ENCODE data around the gene RIMS3. TPM values are rescaled to one million over a fixed set of nuclear protein-coding genes. Genes with fewer than 3 reads are reported as not detected.
"Not testable (repeated sequence)": the region's sequence is repeated elsewhere in the genome, so short reads cannot be mapped to it uniquely, and the experiment has no call there.

Gene RIMS3
- total RNA-seq, 1 experiment from 2014 or later = 13.7 TPM

DNA sequence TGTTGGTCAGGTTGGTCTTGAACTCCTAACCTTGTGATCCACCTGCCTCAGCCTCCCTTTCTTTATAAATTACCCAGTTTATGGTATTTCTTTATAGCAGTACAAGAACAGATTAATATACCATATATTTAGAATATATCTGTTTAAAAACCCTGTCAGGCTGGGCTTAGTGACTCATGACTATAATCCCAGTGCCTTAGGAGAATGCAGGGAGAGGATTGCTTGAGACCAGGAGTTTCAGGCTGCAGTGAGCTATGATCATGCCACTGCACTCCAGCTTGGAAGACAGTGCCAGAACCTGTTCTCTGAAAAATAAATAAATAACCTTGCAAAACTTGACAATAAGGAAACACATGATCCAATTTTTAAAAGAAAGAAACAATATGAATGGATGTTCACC is 90.1 kb downstream of the RIMS3 start:
- Histone ChIP-seq H3K79me2 (ENCODE audit: insufficient read depth, low read length) (no peaks in the 10 kb centered on the region), H2AFZ (ENCODE audit: low read length) (no peak overlapping the region), H3K56ac (ENCODE audit: insufficient read length, low read depth, low read length) (no peak overlapping the region), H3K18ac (ENCODE audit: insufficient read length, low read depth, low read length) (no peak overlapping the region), H3K23me2 (ENCODE audit: insufficient read length, low read depth, low read length, poor library complexity, severe bottlenecking) (no peaks in the 10 kb centered on the region), H4K20me1 (ENCODE audit: control insufficient read depth, insufficient read depth, insufficient read length) (no peaks in the 10 kb centered on the region), H3T11ph (ENCODE audit: low read length) (no peak overlapping the region), H3K4me2 (ENCODE audit: insufficient read depth, insufficient read length, low read length) (no peak overlapping the region), H3K79me1 (ENCODE audit: insufficient read depth, low read depth, low read length, poor library complexity, severe bottlenecking) (no peaks in the 10 kb centered on the region), H4K8ac (replicated peaks; ENCODE audit: insufficient read length, low read depth, low read length) (no peak overlapping the region), H3K27me3 (ENCODE audit: insufficient read depth, low read length) (no peaks in the 10 kb centered on the region), H3K14ac (ENCODE audit: insufficient read depth, low read length) (no peak overlapping the region), H3K4ac (ENCODE audit: low read depth, low read length) (no peak overlapping the region), H3K4me1 (ENCODE audit: insufficient read depth, low read length) (no peaks in the 10 kb centered on the region), H2BK15ac (ENCODE audit: low read depth, low read length) (no peak overlapping the region), H2BK20ac (ENCODE audit: low read depth, low read length, poor library complexity, severe bottlenecking) (no peak overlapping the region), H2BK12ac (ENCODE audit: insufficient read length, low read depth, low read length) (no peak overlapping the region), H2AK5ac (ENCODE audit: insufficient read length, low read length) (no peak overlapping the region), H4K5ac (ENCODE audit: insufficient read length, low read depth, low read length) (no peak overlapping the region), H2BK5ac (ENCODE audit: insufficient read length, low read length) (no peak overlapping the region), H2BK120ac (ENCODE audit: low read depth, low read length, poor library complexity, severe bottlenecking) (no peak overlapping the region), H3K9me3 (ENCODE audit: control insufficient read depth, low read depth, low read length) (no peaks in the 10 kb centered on the region), H3K27ac (ENCODE audit: insufficient read length, low read depth, low read length) (no peak overlapping the region), H3K23ac (ENCODE audit: insufficient read length, low read depth, low read length) (no peak overlapping the region), H3K9ac (ENCODE audit: extremely low read depth, insufficient read length, low read length) (no peak overlapping the region), H4K91ac (ENCODE audit: insufficient read length, low read depth, low read length) (no peak overlapping the region)
- no peak overlapping the region for H3K27ac Mint-ChIP-seq
- H3K9me3 Mint-ChIP-seq = peaks cover 0 to 8% of the 10 kb centered on the region in 2 experiments; a peak in 4 of 5 replicates
- no peaks in the 10 kb centered on the region for H3K27me3 Mint-ChIP-seq (ENCODE audit: low read depth)
- no peak for DNase-seq
- no peak overlapping the region for H3K4me3 Mint-ChIP-seq
- TF ChIP-seq, protein P1, sequence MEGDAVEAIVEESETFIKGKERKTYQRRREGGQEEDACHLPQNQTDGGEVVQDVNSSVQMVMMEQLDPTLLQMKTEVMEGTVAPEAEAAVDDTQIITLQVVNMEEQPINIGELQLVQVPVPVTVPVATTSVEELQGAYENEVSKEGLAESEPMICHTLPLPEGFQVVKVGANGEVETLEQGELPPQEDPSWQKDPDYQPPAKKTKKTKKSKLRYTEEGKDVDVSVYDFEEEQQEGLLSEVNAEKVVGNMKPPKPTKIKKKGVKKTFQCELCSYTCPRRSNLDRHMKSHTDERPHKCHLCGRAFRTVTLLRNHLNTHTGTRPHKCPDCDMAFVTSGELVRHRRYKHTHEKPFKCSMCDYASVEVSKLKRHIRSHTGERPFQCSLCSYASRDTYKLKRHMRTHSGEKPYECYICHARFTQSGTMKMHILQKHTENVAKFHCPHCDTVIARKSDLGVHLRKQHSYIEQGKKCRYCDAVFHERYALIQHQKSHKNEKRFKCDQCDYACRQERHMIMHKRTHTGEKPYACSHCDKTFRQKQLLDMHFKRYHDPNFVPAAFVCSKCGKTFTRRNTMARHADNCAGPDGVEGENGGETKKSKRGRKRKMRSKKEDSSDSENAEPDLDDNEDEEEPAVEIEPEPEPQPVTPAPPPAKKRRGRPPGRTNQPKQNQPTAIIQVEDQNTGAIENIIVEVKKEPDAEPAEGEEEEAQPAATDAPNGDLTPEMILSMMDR (conservative IDR thresholded peaks at IDR 0.05) = no peak
- H3K4me1 Mint-ChIP-seq = peaks cover 2 to 7% of the 10 kb centered on the region in 2 experiments
- H3K36me3 Mint-ChIP-seq (ENCODE audit: insufficient read depth in 1 of 3, low read depth in 3 of 3) = no peaks in the 10 kb centered on the region; a peak in 1 of 7 replicates

DNA sequence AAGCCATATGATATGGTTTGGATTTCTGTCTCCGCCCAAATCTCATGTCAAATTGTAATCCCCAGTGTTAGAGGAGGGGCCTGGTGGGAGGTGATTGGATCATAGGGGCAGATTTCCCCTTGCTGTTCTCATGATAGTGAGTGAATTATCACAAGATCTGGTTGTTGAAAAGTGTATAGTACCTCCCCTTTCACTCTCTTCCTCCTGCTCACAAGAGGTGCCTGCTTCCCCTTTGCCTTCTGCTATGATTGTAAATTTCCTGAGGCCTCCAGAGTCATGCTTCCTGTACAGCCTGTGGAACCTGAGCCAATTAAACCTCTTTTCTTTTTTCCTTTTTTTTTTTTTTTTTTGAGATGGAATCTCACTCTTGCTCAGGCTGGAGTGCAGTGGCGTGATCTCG is 90.7 kb downstream of the RIMS3 start:
- H3T11ph ChIP-seq (ENCODE audit: low read length); H2BK120ac ChIP-seq (ENCODE audit: low read depth, low read length, poor library complexity, severe bottlenecking); H3K27ac ChIP-seq (ENCODE audit: insufficient read length, low read depth, low read length); H3K27me3 Mint-ChIP-seq (ENCODE audit: low read depth); H3K79me2 ChIP-seq (ENCODE audit: insufficient read depth, low read length); H4K91ac ChIP-seq (ENCODE audit: insufficient read length, low read depth, low read length); H2BK15ac ChIP-seq (ENCODE audit: low read depth, low read length); H3K18ac ChIP-seq (ENCODE audit: insufficient read length, low read depth, low read length); H3K9me3 ChIP-seq (ENCODE audit: control insufficient read depth, low read depth, low read length); H3K79me1 ChIP-seq (ENCODE audit: insufficient read depth, low read depth, low read length, poor library complexity, severe bottlenecking); DNase-seq; H2BK5ac ChIP-seq (ENCODE audit: insufficient read length, low read length); H3K9ac ChIP-seq (ENCODE audit: extremely low read depth, insufficient read length, low read length); H3K4me1 ChIP-seq (ENCODE audit: insufficient read depth, low read length); H3K23ac ChIP-seq (ENCODE audit: insufficient read length, low read depth, low read length); H2BK12ac ChIP-seq (ENCODE audit: insufficient read length, low read depth, low read length); H3K36me3 Mint-ChIP-seq (ENCODE audit: insufficient read depth in 1 of 3, low read depth in 3 of 3); H2AK5ac ChIP-seq (ENCODE audit: insufficient read length, low read length); H3K4me3 Mint-ChIP-seq; H3K4me1 Mint-ChIP-seq; H3K56ac ChIP-seq (ENCODE audit: insufficient read length, low read depth, low read length); H3K14ac ChIP-seq (ENCODE audit: insufficient read depth, low read length); H3K23me2 ChIP-seq (ENCODE audit: insufficient read length, low read depth, low read length, poor library complexity, severe bottlenecking); H3K27me3 ChIP-seq (ENCODE audit: insufficient read depth, low read length); H4K8ac ChIP-seq (replicated peaks; ENCODE audit: insufficient read length, low read depth, low read length); H2AFZ ChIP-seq (ENCODE audit: low read length); H4K5ac ChIP-seq (ENCODE audit: insufficient read length, low read depth, low read length); H3K27ac Mint-ChIP-seq; H2BK20ac ChIP-seq (ENCODE audit: low read depth, low read length, poor library complexity, severe bottlenecking); H3K4ac ChIP-seq (ENCODE audit: low read depth, low read length); H3K9me3 Mint-ChIP-seq; H4K20me1 ChIP-seq (ENCODE audit: control insufficient read depth, insufficient read depth, insufficient read length); H3K4me2 ChIP-seq (ENCODE audit: insufficient read depth, insufficient read length, low read length): not testable (repeated sequence)
- no CpG with 5 or more reads among the region's 3 CpGs for WGBS (ENCODE audit: extremely low coverage, insufficient read length, low lambda C conversion rate)
